Measurements from ENCODE around the gene DNAH9.

Gene DNAH9

GRCh38 chr17:11917415-11917814, 319.1 kb downstream of the DNAH9 start:
- no peak for DNase-seq (ENCODE audit: low read depth in 1 of 2, low spot score in 1 of 2)
- Histone ChIP-seq H3K27ac (replicated peaks) (no peak overlapping the region), H3K4me3 (replicated peaks; ENCODE audit: insufficient read depth, low read length) (no peak overlapping the region), H3K27me3 (ENCODE audit: insufficient read depth, poor library complexity, severe bottlenecking) (no peaks in the 10 kb centered on the region)
- no peak for TF ChIP-seq REST (IDR thresholded peaks at IDR 0.05; ENCODE audit: insufficient replicate concordance, low read depth)
- no peak for TF ChIP-seq CTCF (IDR thresholded peaks at IDR 0.05; ENCODE audit: insufficient read depth, low read length)

- no peak for DNase-seq (ENCODE audit: low read depth in 1 of 2, low spot score in 1 of 2)
- no peak overlapping the region for H3K27ac ChIP-seq (replicated peaks)
- no peak overlapping the region for H3K4me3 ChIP-seq (replicated peaks; ENCODE audit: insufficient read depth, low read length)
- H3K27me3 ChIP-seq (ENCODE audit: insufficient read depth, poor library complexity, severe bottlenecking) = no peaks in the 10 kb centered on the region
- TF ChIP-seq CTCF (IDR thresholded peaks at IDR 0.05; ENCODE audit: insufficient read depth, low read length) (no peak), POLR2AphosphoS5 (IDR thresholded peaks at IDR 0.05; ENCODE audit: low read depth) (no peak), SPI1 (IDR thresholded peaks at IDR 0.05; ENCODE audit: borderline replicate concordance, low read depth) (no peak), GABPA (IDR thresholded peaks at IDR 0.05; ENCODE audit: low read depth) (no peak), REST (IDR thresholded peaks at IDR 0.05; ENCODE audit: insufficient replicate concordance, low read depth) (no peak)
Observed at GRCh38 chr17:11921296-11921695, 323.0 kb downstream of the DNAH9 start.

GRCh38 chr17:11922638-11923037, 324.4 kb downstream of the DNAH9 start:
- H3K27ac ChIP-seq (replicated peaks) = no peak overlapping the region
- H3K4me3 ChIP-seq (replicated peaks; ENCODE audit: insufficient read depth, low read length) = no peak overlapping the region
- DNase-seq (ENCODE audit: low read depth in 1 of 2, low spot score in 1 of 2) = no peak
- H3K27me3 ChIP-seq (ENCODE audit: insufficient read depth, poor library complexity, severe bottlenecking) = no peaks in the 10 kb centered on the region
- TF ChIP-seq CTCF (IDR thresholded peaks at IDR 0.05; ENCODE audit: insufficient read depth, low read length) (no peak), SPI1 (IDR thresholded peaks at IDR 0.05; ENCODE audit: borderline replicate concordance, low read depth) (no peak), GABPA (IDR thresholded peaks at IDR 0.05; ENCODE audit: low read depth) (no peak), POLR2AphosphoS5 (IDR thresholded peaks at IDR 0.05; ENCODE audit: low read depth) (no peak)

GRCh38 chr17:11924076-11924475, 325.8 kb downstream of the DNAH9 start:
- TF ChIP-seq GABPA (IDR thresholded peaks at IDR 0.05; ENCODE audit: low read depth) (no peak), CTCF (IDR thresholded peaks at IDR 0.05; ENCODE audit: insufficient read depth, low read length) (no peak), REST (IDR thresholded peaks at IDR 0.05; ENCODE audit: insufficient replicate concordance, low read depth) (no peak), SPI1 (IDR thresholded peaks at IDR 0.05; ENCODE audit: borderline replicate concordance, low read depth) (no peak), POLR2AphosphoS5 (IDR thresholded peaks at IDR 0.05; ENCODE audit: low read depth) (no peak)
- no peaks in the 10 kb centered on the region for H3K27me3 ChIP-seq (ENCODE audit: insufficient read depth, poor library complexity, severe bottlenecking)
- no peak for DNase-seq (ENCODE audit: low read depth in 1 of 2, low spot score in 1 of 2)
- H3K27ac ChIP-seq (replicated peaks) = no peak overlapping the region
- H3K4me3 ChIP-seq (replicated peaks; ENCODE audit: insufficient read depth, low read length) = no peak overlapping the region
